DMS153 (cell line): Measurements from ENCODE around the gene GAB4.
A peak's percentile ranks its signal among the peaks of the same experiment; 100 is the strongest.
"Not testable (repeated sequence)": the region's sequence is repeated elsewhere in the genome, so short reads cannot be mapped to it uniquely, and the experiment has no call there.

ENCODE experiments used
- DNase-seq: peaks from one replicate; lab custom pipeline; 2025; lab: John Stamatoyannopoulos, UW

GAB4 gene

DNA sequence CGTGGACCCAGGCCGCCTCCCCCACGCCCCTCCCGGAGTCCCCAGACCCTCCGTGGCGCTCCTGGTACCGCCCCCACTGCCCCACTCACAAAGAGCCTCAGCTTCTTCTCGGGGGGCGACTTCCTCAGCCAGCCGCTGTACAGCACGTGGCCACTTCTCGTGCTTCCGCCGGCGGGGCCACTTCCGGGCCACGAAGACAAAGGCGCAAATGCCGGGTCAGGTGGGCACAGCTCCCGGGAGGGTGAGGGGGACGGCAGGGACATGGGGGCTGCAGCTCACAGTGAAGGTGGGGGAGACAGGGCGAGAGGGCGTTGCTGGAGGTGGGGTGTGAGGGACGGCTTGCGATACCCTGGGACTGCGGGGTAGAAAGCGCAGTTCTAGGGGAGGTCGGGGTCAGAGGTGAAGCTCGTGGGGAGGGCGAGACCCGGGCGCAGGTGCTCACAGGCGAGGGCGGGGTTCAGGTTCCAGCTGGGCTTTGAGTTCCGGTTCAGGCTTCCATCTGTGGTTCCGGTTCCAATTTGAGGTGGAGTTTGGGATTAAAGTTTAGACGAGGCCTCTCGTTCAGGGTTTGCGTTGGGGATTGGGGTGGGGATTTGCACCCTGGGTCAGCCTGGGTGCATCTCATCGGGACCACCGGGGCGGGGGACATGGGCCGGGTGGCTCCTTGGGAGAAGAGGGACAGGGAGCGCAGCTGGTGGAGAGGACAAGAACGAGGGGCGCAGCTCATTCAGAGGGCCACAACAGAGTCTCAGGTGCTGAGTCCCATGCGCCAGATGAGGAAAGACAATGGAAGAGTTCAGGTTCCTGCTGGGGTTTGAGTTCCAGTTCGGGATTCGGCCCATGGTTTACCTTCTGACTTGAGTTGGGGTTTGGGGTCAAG, at the start of gene GAB4:
TSS of gene GAB4 (minus strand) at position 371 of the 880 bp plus-strand sequence. CDS start at position 263, 108 bp downstream.
- DNase-seq = no peak

- DNase-seq = no peak
Observed at GRCh38 chr22:17056807-17057206, 48.8 kb upstream of the GAB4 start.

DNA sequence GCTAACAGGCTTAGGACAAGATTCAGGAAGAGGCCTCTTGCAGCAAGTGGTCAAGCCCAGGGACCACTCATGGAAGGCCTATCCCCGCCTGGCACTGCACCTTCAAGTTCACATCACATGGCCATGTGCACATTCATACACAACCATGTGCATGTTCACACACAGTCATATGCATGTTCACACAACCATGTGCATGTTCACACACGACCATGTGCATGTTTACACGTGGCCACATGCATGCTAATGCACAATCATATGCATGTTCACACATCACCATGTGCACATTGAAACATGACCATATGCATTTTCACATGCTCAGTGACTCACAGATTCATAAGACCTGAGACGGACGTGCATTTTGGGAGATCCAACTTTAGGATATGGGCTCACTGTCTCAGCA, 48.0 kb upstream of the GAB4 start:
- DNase-seq = no peak

GRCh38 chr22:17047656-17048055, 39.6 kb upstream of the GAB4 start:
- no peak for DNase-seq

DNA sequence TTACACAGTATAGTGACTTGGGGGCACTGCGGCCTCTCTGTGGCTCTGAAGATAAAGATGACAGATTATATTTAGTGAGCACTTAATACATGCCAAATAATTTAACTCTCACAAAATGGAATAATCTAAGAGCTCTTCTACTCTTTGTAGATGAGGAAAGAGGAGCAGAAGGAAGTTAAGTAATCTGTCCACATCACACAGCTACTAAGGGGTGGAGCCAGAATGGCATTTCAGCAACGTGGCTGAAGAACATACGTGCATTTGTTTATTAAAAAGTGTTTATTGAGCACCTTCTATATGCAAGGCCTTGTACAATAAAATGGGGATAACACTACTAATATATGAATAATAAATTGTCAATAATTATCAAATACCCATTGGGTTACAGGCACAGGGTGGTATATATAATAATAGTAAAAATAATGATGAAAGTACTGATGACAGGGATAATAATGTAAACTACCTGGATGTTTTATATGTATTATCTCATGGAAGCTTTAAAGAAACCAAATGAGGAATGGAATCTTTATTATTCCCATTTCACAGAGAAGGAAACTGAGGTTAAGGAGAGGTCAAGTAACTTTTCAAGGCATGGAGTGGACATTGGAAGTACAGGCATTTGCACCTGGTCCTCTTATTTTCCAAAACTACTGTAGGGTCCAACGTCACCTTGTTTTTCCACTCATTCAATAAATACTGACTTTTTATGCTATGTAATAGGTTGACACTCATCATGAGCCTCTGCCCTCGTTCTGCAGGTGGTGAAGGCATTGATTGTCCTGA, 38.7 kb upstream of the GAB4 start:
- DNase-seq = no peak

- no peak for DNase-seq
Observed at GRCh38 chr22:17043521-17043920, 35.5 kb upstream of the GAB4 start.

DNA sequence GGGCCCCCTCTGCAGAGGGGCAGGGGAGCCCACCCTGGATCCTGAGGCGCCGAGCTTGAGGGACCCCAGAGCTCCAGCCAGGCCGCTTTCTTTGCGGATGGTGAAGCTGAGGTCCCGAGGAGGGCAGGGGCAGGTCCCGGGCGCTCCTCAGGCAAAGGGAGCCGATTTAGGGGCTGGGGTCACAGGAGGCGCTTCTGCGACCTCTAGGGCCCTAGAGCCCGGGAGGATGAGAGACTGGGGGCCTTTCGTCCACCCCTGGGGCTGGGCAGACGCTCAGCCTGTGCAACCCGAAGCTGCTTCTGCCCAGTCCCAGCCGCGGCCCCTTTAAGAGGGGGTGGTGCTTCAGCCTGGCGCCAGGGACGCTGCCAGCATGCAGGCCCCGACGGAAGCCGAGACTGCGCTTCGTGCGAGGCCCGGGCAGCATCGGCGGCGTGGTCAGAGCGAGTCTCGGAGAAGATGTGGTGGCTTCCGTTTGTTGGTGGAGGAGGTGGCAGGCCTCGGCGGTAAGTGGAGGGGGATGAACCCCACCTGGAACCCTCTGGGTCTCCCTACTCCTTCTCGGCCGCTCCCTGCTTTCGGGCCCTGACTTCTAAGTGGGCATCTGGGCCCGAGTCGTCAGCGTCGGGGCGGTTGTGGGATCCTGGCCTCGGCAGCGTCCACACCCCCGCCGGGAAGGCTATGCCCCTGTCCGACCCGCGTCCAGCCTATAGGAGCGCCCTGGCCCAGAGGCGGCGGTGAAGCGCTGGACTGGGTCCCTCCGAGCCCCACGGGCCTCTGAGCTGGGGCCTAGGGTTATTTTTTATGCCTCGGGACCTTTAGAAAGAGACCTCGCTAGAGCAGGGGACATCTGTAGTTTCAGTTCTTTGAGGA, 29.1 kb upstream of the GAB4 start:
- peak; percentile 17 for DNase-seq

GRCh38 chr22:17035976-17036841, 28.2 kb upstream of the GAB4 start:
- DNase-seq = not testable (repeated sequence)

GRCh38 chr22:17035246-17035645, 27.2 kb upstream of the GAB4 start:
- DNase-seq = peak; percentile 64

DNA sequence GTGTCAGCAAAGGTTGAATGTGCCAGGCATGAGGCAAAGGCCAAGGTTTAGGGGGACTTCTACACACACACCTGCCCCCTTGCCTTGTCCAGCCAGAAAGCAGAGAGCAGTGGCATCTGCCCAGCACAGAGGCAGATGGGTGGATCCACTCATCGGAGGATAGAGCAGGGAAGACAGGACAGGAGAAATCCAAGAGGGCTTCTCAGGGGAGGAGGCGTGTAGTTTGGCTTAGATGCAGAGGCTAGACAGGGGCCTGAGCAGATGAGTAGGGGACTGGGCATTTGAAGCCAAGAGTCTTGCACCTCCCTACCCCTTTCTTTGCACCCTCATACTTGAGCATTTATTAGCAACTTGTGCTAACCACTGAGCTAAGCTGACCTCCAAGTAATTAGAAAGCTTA, 26.5 kb upstream of the GAB4 start:
- not testable (repeated sequence) for DNase-seq

DNA sequence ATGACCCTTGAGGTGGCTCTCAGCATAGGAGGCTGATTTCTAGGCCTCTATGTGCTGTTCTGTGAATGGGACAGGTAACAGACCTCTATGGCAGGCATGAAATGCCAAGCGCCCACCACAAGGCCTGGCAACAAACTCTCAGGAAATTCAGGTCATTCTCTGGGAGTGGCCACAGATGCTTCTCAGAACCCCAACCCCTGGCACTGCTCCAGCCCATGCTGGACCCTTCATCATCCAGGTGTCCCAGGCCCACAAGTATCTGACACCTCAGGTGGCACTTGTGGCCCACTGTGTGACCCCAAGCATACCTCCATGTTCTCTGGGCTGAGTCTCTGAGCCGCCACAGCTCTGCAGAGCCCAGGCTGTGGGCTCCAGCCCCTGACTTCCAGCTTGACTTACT, 24.3 kb upstream of the GAB4 start:
- not testable (repeated sequence) for DNase-seq

GRCh38 chr22:17024380-17024779, 16.4 kb upstream of the GAB4 start:
- DNase-seq = not testable (repeated sequence)

- DNase-seq = not testable (repeated sequence)
Observed at GRCh38 chr22:17015552-17015951, 7.5 kb upstream of the GAB4 start.

DNA sequence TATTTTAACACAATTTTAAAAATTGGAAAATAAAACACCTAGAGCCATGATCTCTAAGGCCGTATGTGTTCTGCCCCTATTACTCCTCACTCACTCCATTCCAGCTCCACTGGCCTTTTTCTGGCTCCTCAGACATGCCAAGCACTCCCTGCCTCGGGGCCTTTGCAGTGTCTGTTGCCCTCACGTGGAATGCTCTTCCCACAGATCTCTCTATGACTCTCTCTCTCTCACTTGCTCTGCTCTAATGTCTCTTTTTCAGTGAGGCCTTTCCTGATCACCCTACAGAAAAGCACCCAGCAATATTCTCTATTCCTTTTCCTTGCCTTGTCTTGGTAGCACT, 6.0 kb upstream of the GAB4 start:
- not testable (repeated sequence) for DNase-seq

DNA sequence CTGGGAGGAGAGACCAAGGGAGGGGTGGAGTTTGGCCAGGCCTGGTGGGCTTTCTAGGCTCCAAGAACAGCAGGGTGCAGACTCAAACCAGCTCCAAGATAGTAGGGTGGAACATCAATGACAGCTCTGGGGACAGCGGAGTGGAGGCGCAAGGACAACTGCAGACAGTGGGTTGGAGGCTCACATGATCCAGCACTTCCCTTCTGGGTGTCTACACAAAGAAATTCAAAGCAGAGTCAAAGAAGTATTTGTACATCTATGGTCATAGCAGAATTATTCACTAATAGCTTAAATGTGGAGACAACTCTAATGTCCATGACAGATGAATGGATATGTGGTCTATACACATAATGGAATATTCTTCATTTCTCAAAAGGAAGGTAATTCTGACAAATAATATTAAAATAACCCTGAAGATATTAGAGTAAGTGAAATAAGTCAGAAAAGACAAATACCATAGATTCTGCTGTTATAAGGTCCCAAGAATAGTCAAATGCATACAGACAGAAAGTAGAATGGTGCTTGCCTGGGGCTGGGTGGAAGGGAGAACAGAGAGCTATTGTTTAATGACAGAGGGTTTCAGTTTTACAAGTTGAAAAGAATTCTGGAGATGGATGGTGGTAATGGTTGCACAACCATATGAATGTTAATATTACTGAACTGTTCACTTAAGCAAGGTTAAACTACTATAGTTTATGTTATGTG, 5.5 kb upstream of the GAB4 start:
- no peak for DNase-seq

DNA sequence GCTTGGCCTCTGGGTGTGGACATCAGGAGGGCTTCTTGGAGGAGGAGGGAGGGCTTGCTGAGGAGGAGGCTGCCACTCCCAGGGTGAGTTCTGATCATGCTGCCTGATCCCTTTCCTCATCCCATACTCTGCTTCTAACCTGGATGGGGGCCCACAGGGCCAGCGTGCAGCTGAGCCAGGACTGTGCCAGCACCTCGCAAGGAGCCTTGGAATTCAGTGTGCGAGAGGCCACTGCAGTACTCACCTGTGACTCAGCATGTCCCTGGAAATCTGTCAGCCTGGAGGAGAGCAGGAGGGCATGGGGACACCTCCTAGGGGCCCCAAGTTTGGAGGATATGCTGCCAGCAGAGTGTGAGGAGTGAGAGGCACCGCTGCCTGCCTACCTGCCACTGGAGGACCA, 4.2 kb upstream of the GAB4 start:
- no peak for DNase-seq

GRCh38 chr22:17009640-17010291, 1.7 kb upstream of the GAB4 start:
- DNase-seq = no peak

- DNase-seq = no peak
Observed at GRCh38 chr22:17007257-17007656, 765 bp downstream of the GAB4 start.

GRCh38 chr22:16989915-16990314, 18.1 kb downstream of the GAB4 start:
- no peak for DNase-seq

DNA sequence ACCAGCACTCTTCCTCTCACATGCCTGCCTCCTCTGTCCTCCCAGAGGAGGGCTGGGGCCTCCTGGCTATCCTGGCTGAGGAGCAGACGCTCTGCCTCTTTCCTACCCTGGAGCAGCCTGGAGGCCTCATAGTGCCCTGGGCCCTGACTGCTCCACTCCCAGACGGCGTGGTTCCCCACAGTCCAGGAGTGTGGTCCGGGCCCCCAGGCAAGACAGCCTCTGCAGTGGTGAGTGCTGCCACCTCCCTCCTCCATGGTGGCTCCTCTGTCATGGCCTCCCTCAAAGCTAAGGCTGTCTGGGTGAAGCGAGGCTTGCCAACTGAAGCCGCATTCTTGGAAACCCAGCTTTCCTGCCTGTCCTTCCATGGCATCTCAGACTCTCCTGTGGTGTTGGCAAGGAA, 19.8 kb downstream of the GAB4 start:
- DNase-seq = no peak
